Kasumi-1 (cell line): Measurements from ENCODE around the gene GSTCD.
"Not testable (repeated sequence)": the region's sequence is repeated elsewhere in the genome, so short reads cannot be mapped to it uniquely, and the experiment has no call there.

ENCODE experiments used
- DNase-seq, 2 experiments: peaks; one replicate each; lab custom pipeline; 2025; lab: John Stamatoyannopoulos, UW

GSTCD gene

DNA sequence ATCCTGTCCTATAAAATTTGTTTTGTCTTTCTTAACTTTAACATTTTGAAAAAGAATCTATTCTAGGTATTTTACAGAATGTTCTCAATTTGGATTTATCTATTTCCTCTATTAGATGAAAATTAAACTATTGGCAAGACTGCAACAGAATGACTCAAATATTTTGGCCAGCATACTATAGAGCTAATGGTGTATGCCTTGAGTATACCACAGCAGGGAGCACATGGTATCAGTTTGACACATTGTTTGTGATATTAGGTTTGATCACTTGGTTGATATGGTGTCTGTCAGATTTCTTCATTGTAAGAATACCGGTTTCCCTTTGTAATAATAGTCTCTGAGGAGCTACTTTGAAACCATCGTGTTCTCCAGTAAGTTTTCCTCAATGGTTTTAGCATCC, 98.9 kb downstream of the GSTCD start:
- no peak for DNase-seq

DNA sequence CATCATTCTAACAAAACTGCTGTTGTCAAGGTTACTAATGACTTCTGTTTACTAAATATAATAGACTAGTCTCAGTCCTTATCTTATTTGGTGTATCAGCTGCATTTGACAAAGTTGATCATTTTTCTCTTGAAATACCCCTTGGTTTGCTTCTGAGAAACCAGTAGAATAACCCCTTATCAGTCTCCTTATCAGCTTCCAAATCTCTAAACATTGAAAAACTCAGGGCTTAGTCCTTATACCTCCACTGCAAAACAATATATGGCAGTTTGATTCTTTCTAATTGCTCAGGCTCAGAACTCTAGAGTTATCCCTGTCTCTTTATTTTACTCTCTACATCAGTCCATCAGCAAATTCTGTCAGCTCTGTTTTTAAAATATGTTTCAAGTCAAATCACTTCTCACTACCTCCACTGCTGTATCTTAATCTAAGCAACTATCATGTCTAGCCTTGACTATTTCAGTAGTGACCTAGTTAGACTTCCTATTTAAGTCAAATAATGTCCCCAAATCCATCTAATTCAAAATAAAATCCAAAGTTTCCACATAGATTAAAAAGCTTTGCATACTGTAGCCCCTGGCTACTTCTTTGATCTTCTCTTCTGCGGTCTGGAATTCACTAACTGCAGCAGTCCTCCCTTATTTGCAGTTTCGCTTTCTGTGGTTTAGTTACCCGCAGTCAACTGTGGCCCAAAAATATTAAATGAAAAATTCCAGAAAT, 99.6 kb downstream of the GSTCD start:
- no peak for DNase-seq

DNA sequence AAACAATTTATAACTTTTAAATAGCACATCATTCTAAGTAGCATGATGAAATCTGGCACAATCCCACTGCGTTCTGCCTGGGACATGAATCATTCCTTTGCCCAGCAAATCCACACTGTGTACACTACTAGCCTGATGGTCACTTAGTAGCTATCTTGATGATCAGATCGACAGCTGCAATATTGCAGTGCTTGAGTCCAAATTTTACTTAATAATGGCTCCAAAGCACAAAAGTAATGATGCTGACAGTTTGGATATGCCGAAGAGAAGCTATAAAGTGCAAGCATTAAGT, 100.1 kb downstream of the GSTCD start:
- no peak for DNase-seq

DNA sequence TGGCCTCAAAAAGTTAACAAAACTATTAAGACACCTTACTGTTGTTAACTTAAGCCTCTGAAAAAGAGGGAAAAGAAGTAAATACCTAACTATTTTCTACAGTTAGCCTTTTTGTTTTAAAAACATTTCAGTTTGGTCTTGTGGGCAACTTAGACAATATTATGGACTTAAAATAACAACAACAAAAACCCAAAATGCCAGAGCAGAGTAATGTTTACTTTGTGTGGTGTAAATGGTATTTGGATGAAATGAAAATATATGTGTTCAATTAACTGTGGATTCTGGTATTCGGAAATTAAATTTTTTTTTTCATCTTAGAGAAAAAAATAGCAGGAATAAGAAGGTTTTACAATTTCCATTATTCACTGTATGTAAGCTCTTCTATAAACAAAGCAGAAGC, 107.1 kb downstream of the GSTCD start:
- DNase-seq: no peak

DNA sequence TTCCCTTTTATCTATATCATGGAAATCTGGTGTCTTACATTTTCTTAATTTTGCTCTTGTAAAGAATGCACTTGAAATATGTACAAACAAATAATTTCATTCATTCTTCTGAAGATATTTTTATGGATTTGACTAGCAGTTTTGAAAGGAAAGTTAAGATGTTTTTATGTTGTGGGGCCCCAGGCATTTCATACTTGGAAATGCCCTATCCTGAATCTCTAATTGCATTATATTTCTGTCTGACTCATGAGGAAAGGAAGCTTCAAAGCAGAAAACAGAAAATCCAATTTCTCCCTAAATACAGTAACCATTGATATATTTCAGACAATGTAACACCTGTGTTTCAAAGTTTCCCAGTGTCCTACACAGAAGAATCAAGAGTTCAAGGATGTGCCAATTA, 113.5 kb downstream of the GSTCD start:
- DNase-seq: no peak

DNA sequence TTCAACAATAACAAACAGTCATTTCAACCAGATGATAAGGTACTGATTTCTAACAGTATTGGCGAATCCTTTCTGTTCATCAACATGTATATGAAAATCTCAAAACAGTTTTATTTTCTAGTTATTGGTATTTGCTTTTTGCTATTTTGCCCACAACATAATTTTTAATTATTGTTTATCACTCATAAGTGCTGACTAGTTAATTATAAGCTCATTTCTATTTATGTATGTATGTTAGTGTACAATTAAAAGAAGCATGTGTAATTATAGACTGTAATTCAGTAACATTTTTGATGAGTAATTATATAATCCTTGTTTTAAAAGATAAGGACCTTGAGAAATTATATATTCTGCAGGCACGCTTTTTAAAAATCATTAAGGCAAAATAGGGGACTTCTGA, 119.5 kb downstream of the GSTCD start:
- no peak for DNase-seq

DNA sequence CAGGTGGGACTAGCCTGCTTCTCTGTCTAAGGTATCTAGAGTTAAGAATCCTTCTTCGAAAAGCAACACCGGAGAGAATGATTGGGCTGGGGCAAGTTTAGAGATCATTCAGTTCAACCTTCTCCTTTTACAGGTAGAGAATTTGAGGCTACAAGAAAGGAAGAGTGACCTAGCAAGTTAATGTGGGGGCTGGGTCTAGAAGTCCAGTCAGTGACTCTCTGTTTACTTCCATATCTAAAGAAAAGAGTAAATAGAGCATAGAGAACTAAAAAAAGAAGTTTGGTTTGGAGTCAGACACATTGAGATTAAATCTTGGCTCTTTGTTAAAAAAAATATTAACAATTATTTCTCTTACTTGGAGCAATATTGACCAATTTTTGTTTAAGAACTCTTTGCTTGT, 122.6 kb downstream of the GSTCD start:
- DNase-seq: no peak

DNA sequence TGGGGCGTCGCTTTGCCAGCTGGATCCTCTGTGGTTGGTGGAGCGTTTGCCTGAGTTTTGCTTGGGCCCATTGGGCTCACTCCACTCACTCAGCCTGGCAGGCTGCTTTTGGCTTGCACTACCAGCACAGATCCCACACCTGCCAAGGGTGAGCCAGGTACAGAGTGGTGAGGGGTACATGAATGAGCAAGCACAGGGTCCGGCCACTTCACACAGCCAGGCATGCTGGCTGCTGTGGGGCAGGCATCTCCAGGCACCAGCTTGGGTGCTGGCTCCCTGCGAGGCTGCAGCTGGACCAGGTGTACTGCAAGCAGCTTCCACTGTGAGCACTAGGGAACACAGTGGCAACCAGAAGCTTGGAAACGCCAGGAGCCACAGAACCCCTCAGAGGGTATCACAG, 126.6 kb downstream of the GSTCD start:
- no peak for DNase-seq

DNA sequence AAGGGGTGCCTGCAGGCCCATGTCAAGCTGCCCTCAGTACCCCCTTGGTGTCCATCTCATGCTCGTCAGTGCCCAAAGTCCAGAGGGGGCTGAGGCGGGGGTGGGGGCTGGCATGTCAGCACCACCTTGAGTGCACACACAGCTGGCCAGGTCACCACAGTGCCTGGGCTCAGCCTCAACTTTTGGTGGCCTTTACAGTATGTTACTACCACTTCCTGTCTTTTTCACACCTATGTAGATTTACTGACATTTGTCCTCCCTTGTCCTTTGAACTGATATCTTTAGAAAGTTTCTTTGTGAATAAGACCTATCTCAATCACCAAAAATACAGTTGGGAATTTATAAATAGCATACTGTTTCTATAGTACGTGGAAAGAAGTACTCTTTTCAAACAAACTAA, 128.0 kb downstream of the GSTCD start:
- no peak for DNase-seq

DNA sequence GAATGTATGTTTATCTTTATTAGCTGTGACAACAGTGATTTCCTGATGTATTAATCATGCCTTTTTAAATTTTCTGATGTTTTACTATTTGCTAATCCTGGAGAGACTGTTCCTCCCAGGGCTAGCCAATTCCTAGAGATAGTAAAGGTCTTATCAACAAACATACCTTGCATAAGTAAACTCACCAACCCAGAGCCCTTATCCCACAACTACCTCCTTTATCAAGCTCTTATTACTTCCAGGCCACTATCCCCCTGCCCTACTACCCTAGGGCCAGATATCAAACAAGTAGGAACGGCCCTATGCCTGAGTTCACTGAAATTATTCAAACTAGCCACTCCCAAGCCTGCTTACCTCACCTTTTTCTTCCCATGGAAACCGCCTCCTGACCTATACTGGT, 128.5 kb downstream of the GSTCD start:
- no peak for DNase-seq

DNA sequence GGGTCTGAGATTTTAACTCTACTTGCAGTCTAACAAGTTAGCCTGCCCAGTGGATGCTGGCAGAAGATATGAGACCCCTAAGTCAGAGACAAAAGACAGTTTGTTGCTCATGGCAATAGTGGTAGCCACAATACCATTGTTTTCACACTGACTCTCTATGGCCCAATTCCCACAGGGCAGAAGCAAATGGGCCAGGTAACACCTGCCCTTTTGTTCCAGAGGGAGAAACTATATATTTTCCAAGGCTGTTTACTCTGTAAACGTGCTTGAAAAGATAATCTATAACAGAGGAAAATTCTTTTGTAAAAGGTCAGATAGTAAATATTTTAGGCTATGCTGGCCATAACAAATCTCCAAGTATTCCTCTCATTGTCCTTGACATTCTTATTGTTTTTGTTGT, 129.5 kb downstream of the GSTCD start:
- DNase-seq: no peak

DNA sequence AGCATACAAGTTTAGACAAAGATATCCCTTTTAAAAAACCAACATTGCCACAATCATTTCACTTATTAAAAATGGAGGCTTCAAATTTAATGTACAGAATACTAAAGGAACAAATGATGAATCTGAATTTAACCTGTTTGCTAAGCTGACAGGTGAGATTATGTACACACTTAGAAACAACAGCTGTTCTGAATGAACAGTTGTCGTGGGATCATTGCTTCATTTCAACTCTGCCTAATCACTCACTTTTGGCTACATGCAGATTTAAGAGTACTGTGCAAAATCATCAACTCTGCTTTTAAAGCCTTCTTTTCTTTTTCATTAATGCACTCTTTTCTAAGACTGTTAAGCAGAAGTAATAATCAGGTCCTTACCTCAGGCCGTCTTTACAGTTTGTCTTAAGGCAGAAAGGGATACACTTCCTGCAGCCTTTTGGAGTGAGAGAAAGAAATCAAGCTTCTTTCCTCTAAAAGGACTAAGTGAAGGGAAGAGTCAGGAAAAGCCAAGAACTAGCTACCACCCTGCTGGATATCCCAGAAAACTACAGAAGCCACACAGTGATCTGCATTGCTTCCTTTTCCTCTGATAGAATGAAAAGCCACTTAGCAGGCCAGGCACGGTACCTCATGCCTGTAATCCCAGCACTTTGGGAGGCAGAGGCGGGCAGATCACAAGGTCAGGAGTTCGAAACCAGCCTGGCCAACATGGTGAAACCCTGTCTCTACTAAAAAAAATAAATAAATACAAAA, 132.0 kb downstream of the GSTCD start:
- DNase-seq: no peak

DNA sequence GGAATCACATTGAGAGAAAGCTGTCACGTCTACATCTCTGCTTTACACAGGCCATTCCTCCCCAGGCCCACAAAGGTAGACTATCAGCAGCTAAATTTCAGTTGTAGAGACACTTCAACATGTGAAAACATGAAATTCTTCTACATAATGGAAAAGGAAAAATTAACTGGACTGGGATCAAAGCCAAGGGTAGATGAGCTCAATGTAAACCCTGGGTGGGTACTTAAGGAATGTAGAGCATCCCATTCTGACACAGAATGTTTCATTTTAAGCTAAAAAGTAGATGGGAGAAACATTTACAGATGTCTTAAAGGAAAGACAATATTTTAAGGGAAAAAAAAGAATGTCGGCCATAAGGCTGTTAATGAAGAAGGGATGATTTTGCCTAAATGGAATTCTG, 135.4 kb downstream of the GSTCD start:
- no peak for DNase-seq

DNA sequence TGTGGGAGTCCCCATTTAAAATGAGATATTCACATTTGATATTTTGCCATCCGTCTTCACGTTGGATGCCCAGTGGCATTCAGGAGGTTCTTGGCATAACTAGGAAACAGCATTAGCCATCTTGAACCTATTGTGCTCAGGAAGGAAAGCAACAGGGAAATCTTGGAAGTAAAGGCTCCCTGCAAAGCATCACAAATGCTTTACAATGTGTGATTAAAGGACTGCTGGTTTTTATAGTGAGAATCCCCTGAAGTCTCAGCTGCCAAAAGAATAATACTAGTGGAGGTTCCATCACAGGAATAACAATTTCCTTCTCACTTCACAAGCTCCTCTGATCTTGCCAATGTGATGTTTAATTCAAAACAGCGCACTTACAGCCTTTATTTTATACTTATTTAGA, 137.0 kb downstream of the GSTCD start:
- DNase-seq: no peak

DNA sequence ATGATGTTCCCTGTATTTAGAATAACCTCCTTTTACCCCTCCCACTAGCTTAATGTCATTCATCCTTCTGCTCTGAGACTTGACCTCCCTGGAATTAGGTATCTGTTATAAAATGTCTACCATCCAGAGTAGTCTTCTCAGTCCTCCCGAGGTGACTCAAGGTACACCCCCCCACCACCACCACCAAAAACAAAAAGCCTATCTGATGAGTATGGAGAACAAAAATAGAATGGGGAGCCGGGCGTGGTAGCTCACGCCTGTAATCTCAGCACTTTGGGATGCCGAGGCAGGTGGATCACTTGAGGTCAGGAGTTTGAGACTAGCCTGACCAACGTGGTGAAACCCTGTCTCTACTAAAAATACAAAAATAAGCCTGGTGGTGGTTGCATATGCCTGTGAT, 139.8 kb downstream of the GSTCD start:
- DNase-seq: not testable (repeated sequence)

DNA sequence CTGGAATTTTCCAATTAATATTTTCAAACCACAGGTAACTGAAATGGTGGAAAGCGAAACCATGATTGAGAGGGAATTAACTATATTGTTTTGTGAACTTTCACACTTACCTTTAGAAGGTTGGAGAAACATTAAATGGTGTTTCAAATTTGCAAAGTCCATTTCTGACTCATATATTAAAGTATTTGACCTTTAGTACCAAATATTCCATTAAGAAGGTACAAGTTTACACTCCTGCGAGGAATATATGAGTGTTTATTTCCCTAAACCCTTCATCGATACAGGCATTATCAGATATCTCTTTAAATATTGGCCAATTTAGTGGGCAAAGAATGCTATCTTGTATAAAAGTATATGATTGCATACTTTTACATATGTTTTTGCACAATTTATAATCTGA, 142.6 kb downstream of the GSTCD start:
- DNase-seq: no peak

DNA sequence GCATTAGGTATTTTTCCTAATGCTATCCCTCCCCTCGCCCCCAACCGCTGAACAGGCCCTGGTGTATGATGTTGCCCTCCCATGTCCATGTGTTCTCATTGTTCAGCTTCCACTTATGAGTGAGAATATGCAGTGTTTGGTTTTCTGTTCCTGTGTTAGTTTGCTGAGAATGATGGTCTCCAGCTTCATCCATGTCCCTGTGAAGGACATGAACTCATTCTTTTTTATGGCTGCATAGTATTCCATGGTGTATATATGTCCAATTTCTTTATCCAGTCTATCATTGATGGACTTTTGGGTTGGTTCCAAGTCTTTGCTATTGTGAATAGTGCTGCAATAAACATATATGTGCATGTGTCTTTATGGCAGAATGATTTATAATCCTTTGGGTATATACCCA, 143.6 kb downstream of the GSTCD start:
- DNase-seq: not testable (repeated sequence)

DNA sequence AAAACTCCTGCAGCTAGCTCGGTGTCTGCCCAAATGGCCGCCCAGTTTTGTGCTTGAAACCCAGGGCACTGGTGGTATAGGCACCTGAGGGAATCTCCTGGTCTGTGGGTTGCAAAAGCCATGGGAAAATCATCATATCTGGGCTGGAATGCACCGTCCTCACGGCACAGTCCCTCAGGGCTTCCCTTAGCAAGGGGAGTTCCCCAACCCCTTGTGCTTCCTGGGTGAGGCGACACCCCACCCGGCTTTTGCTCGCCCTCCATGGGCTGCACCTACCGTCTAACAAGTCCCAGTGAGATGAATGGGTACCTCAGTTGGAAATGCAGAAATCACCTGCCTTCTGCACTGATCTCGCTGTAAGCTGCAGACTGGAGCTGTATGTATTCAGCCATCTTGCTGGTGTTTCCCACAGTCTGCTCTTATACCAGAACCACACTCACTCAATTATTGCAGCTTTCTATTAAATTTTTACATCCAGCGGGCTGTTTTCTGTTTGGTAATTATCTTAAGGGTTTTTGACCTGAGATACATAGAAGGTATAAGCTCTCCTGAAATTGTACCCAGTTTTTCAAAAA, 150.0 kb downstream of the GSTCD start:
- DNase-seq: no peak

DNA sequence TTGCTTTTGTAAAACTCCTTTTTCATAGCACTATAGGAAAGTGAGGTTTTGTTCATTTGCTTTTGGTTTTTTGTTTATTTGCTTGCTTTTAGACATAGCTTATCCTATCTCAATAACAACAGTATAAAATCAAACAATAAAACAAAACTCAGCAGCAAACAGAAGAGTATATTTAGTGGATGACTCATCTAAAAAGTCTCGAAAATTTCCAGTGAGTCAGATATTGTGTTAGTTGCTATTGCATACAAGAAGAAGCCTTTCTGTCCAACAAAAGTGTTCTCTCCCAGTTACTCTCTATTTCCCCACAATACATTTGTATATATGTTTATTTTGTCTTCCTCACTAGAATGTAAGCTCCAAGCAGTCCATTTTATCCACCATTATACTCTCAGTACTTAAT, 150.6 kb downstream of the GSTCD start:
- no peak for DNase-seq

DNA sequence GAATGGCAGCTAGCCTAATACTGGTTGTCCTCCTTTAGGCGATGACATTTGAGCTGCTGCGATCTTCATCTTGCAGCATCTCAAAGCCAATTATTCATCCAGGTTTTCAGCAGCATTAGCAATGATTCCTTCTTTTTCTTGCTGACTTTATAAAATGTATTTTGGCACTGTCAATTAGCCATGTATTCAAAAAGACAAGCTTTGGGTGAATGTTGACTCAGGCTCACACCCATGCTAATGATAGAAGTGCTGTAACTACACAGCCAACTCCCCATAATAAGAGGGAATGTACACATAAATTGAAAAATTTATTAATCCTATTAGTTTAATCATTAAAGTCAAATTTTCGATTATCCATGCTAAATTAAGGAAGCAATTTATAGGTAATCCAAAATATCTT, 162.4 kb downstream of the GSTCD start:
- no peak for DNase-seq

DNA sequence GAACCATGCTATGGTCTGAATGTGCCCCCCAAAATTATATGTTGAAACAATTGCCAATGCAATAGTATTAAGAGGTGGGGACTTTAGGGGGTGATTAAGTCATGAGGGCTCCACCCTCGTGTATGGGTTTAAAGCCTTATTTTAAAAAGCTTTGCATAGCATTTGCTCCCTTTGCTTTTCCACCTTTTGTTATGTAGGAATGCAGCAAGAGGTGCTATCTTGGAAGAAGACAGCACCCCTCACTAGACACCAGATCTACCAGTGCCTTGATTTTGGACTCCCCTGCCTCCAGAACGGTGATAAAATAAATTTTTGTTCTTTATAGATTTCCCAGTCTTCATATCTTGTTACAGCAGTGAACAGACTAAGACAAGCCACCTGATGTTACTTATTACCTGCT, 163.4 kb downstream of the GSTCD start:
- no peak for DNase-seq

DNA sequence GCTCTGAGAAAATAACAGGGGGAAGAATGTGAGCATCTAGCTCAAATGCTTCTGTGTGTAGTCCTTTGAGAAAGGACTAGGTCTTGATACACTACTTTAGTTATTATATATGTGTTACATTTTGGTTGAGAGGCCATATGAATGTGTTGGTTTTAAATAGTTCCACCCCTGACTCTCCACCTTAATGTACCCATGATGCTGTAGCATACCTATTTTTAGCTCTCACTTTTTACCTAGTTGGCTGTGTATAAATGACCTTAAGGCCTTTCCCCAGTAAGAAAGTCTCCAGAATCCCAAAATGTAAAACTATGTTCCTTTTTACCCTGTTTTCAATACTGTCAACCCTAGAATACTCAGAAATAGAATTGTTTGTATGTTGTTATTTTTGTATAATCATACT, 166.6 kb downstream of the GSTCD start:
- no peak for DNase-seq

DNA sequence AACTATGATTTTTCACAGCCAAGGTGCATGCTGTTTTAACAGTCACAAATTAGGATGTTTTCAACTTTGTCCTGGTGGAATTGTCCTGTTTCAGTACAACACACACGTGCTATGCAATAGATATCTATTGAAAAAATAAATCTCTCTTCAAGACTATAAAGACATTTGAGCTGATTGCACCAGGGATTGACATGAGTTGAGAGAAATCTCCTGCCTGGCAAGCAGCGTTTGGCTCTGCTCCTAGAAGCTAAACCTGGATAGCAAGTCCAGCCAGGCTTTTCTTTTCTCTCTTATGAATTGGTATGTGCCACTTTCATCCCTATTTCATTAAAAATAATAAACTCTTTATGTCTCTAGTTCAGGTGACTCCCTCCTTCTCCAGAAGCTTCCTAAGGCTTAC, 170.1 kb downstream of the GSTCD start:
- DNase-seq: no peak

DNA sequence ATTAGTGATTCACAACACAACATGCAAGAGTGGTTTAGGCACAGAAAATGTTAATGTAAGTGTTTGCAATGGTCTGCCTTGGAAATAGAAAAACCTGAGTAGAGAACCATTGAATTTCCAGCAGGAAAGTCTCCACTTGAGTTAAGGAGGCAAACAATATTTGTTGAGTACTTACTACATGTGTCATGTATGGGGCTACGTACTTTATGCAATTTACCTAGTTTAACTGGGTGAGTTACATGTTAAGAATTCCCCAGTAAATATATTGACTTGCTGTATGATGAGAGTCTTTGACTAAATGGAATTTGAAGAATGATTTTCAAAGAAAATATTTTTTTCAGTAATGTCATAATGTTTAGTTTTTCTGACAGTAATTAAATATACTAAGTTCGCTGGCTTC, 178.9 kb downstream of the GSTCD start:
- DNase-seq: no peak
